ENCODE results near the gene CES4A. TPM values are rescaled to one million over a fixed set of nuclear protein-coding genes. Genes with fewer than 3 reads are reported as not detected.

Gene CES4A
- total and polyA plus RNA-seq, 9 of the 15 experiments (the other 6 are each of a cell fraction or from before 2014, with no cell fraction given): 0.09 to 0.13 (median 0.11) TPM; not detected in 6

GRCh38 chr16:66950971-66951790 is 37.2 kb upstream of the CES4A start (continued):
- peak; percentile 30; the same call in 1 of the 2 replicates for TF ChIP-seq BACH1 (tag; IDR thresholded peaks at IDR 0.05)
- no peak for TF ChIP-seq CBX2 (IDR thresholded peaks at IDR 0.05; ENCODE audit: insufficient read depth, low read length, poor library complexity, severe bottlenecking)
- no peak for TF ChIP-seq DIDO1 (tag; IDR thresholded peaks at IDR 0.05; ENCODE audit: low read depth)
- no peak for TF ChIP-seq GATA2 (CRISPR knock-in tag; IDR thresholded peaks at IDR 0.05)
- peak; percentile 64 for TF ChIP-seq ZNF280A (IDR thresholded peaks at IDR 0.05; ENCODE audit: low read depth, partially characterized antibody)
- TF ChIP-seq ZNF134 (CRISPR knock-in tag; conservative IDR thresholded peaks at IDR 0.05): no peak
- TF ChIP-seq ZNF766 (CRISPR knock-in tag; conservative IDR thresholded peaks at IDR 0.05): no peak
- TF ChIP-seq ZNF316 (IDR thresholded peaks at IDR 0.05): peak; percentile 89
- TF ChIP-seq RCOR1 (IDR thresholded peaks at IDR 0.05; ENCODE audit: borderline replicate concordance in 1 of 2, low read depth in 2 of 2, low read length in 2 of 2): no peak
- no peak for TF ChIP-seq ETV5 (CRISPR knock-in tag; IDR thresholded peaks at IDR 0.05; ENCODE audit: low read depth)
- no peak for TF ChIP-seq SLC30A9 (CRISPR knock-in tag; IDR thresholded peaks at IDR 0.05)
- no peak for TF ChIP-seq ZNF253 (CRISPR knock-in tag; conservative IDR thresholded peaks at IDR 0.05)
- TF ChIP-seq HLTF (IDR thresholded peaks at IDR 0.05): 0 out of 2 replicates have a peak, but pooled peaks have one; percentile 55
- TF ChIP-seq SRSF7 (optimal IDR thresholded peaks at IDR 0.05; ENCODE audit: low read depth, low read length): no peak
- no peak for TF ChIP-seq TSHZ1 (CRISPR knock-in tag; IDR thresholded peaks at IDR 0.05)
- TF ChIP-seq MAFK (IDR thresholded peaks at IDR 0.05; ENCODE audit: low read length): peak; percentile 28; the same call in 1 of the 2 replicates
- TF ChIP-seq NFE2 (IDR thresholded peaks at IDR 0.05; ENCODE audit: low read depth): peak; percentile 81
- no peak for TF ChIP-seq NFYB (IDR thresholded peaks at IDR 0.05; ENCODE audit: extremely low read depth, insufficient read length)
- no peak for TF ChIP-seq MLLT1 (IDR thresholded peaks at IDR 0.05)

Measured in K562 (cell line).